Measurements from ENCODE around the gene TAS2R13. TPM values are rescaled to one million over a fixed set of nuclear protein-coding genes. Genes with fewer than 3 reads are reported as not detected.

The TAS2R13 gene
- total RNA-seq, 1 experiment from 2014 or later = 1.6 TPM

GRCh38 chr12:10901427-10901826 is 7.9 kb downstream of the TAS2R13 start:
- TF ChIP-seq CTCF (IDR thresholded peaks at IDR 0.05; ENCODE audit: insufficient read depth in 1 of 2, low read depth in 1 of 2, low read length in 1 of 2, severe bottlenecking in 1 of 2, unreplicated experiment in 1 of 2) = peak; percentile 54 to 55
- no peaks in the 10 kb centered on the region for H3K27me3 ChIP-seq (replicated peaks; ENCODE audit: control insufficient read depth, insufficient read depth, low read length)
- H3K4me1 ChIP-seq = no peaks in the 10 kb centered on the region
- CTCF ChIA-PET = interaction anchor here (0.5 to 1.4 kb wide), 5 partner anchors 10 to 298 kb away, joined by 3 to 5 read pairs (median 3); no protein-coding TSS in a partner anchor
- no peak overlapping the region for H3K4me3 ChIP-seq (ENCODE audit: low read depth, low read length)
- peaks cover 55% of the 10 kb centered on the region for H3K9me3 Mint-ChIP-seq (ENCODE audit: unreplicated experiment)
- H3K27ac Mint-ChIP-seq (ENCODE audit: unreplicated experiment) = peak overlapping the region; percentile 52
- intact Hi-C loops (cut with micrococcal nuclease; ENCODE audit: unreplicated experiment) = loop anchor here (1.0 kb wide), 2 partner anchors 34 to 130 kb away; no protein-coding TSS in a partner anchor
- no peak overlapping the region for H3K4me3 Mint-ChIP-seq (ENCODE audit: unreplicated experiment)
- H3K9me3 ChIP-seq = peaks cover 9% of the 10 kb centered on the region
- peaks cover 7% of the 10 kb centered on the region for H3K4me1 Mint-ChIP-seq (ENCODE audit: low read depth, unreplicated experiment)
- peaks cover 17% of the 10 kb centered on the region for H3K36me3 Mint-ChIP-seq (ENCODE audit: insufficient read depth, unreplicated experiment)
- DNase-seq = peak in 1 of 2 experiments; percentile 36
- no peaks in the 10 kb centered on the region for H3K27me3 Mint-ChIP-seq (ENCODE audit: insufficient read depth, unreplicated experiment)
- no TSS peak for BruUV-seq (replicated peaks)
- POLR2A ChIA-PET = no interaction called here
- no peaks in the 10 kb centered on the region for H3K36me3 ChIP-seq (ENCODE audit: control insufficient read depth, insufficient read depth, low read length)

GRCh38 chr12:10900972-10901371 is 8.4 kb downstream of the TAS2R13 start:
- DNase-seq = no peak
- Mint-ChIP-seq H3K27me3 (ENCODE audit: insufficient read depth, unreplicated experiment) (no peaks in the 10 kb centered on the region), H3K4me1 (ENCODE audit: low read depth, unreplicated experiment) (peaks cover 7% of the 10 kb centered on the region), H3K9me3 (ENCODE audit: unreplicated experiment) (peaks cover 55% of the 10 kb centered on the region), H3K36me3 (ENCODE audit: insufficient read depth, unreplicated experiment) (peaks cover 17% of the 10 kb centered on the region), H3K4me3 (ENCODE audit: unreplicated experiment) (no peak overlapping the region), H3K27ac (ENCODE audit: unreplicated experiment) (peak overlapping the region; percentile 52)
- Histone ChIP-seq H3K9me3 (peaks cover 9% of the 10 kb centered on the region), H3K27me3 (replicated peaks; ENCODE audit: control insufficient read depth, insufficient read depth, low read length) (no peaks in the 10 kb centered on the region), H3K36me3 (ENCODE audit: control insufficient read depth, insufficient read depth, low read length) (no peaks in the 10 kb centered on the region), H3K4me1 (no peaks in the 10 kb centered on the region), H3K4me3 (ENCODE audit: low read depth, low read length) (no peak overlapping the region)
- BruUV-seq (replicated peaks) = no TSS peak
- no peak for TF ChIP-seq CTCF (IDR thresholded peaks at IDR 0.05; ENCODE audit: insufficient read depth in 1 of 2, low read depth in 1 of 2, low read length in 1 of 2, severe bottlenecking in 1 of 2, unreplicated experiment in 1 of 2)
- CTCF ChIA-PET = interaction anchor here (1.4 kb wide), 1 partner anchor 9 kb away, joined by 5 read pairs; no protein-coding TSS in a partner anchor
- intact Hi-C loops (cut with micrococcal nuclease; ENCODE audit: unreplicated experiment) = loop anchor here (1.0 kb wide), 2 partner anchors 34 to 130 kb away; no protein-coding TSS in a partner anchor
- POLR2A ChIA-PET = no interaction called here

GRCh38 chr12:10900530-10900929 is 8.8 kb downstream of the TAS2R13 start:
- Histone ChIP-seq H3K9me3 (peaks cover 9% of the 10 kb centered on the region), H3K36me3 (ENCODE audit: control insufficient read depth, insufficient read depth, low read length) (no peaks in the 10 kb centered on the region), H3K27me3 (replicated peaks; ENCODE audit: control insufficient read depth, insufficient read depth, low read length) (no peaks in the 10 kb centered on the region), H3K4me3 (ENCODE audit: low read depth, low read length) (no peak overlapping the region), H3K4me1 (no peaks in the 10 kb centered on the region)
- ChIA-PET POLR2A (no interaction called here), CTCF (interaction anchor here (1.1 to 1.4 kb wide), 2 partner anchors 9 to 271 kb away, joined by 3 to 5 read pairs; no protein-coding TSS in a partner anchor)
- intact Hi-C loops (cut with micrococcal nuclease; ENCODE audit: unreplicated experiment) = no loop called here
- Mint-ChIP-seq H3K4me3 (ENCODE audit: unreplicated experiment) (no peak overlapping the region), H3K27me3 (ENCODE audit: insufficient read depth, unreplicated experiment) (no peaks in the 10 kb centered on the region), H3K9me3 (ENCODE audit: unreplicated experiment) (peaks cover 51% of the 10 kb centered on the region), H3K27ac (ENCODE audit: unreplicated experiment) (peak overlapping the region; percentile 52), H3K36me3 (ENCODE audit: insufficient read depth, unreplicated experiment) (peaks cover 17% of the 10 kb centered on the region), H3K4me1 (ENCODE audit: low read depth, unreplicated experiment) (peaks cover 7% of the 10 kb centered on the region)
- no TSS peak for BruUV-seq (replicated peaks)
- no peak for DNase-seq
- TF ChIP-seq CTCF (IDR thresholded peaks at IDR 0.05; ENCODE audit: insufficient read depth in 1 of 2, low read depth in 1 of 2, low read length in 1 of 2, severe bottlenecking in 1 of 2, unreplicated experiment in 1 of 2) = no peak

Data from Caco-2 (cell line).